GM12801 (cell line): ENCODE results near the gene ABCA7.

Experiments
- CTCF ChIP-seq: IDR thresholded peaks from one replicate; pipeline ENCODE4 v1.5.1; 2011; ENCODE audit warnings: control low read depth; ENCODE audit not compliant: insufficient read length; ENCODE audit errors: extremely low read depth

Gene ABCA7

GRCh38 chr19:1063030-1063908 lies 23.4 kb downstream of the ABCA7 start:
- TF ChIP-seq CTCF, result no peak

- TF ChIP-seq CTCF, result no peak
Measured at GRCh38 chr19:1063909-1064660, 24.2 kb downstream of the ABCA7 start.

GRCh38 chr19:1064661-1065605 lies 25.0 kb downstream of the ABCA7 start:
- TF ChIP-seq CTCF, result no peak

- TF ChIP-seq CTCF, result no peak
Measured at GRCh38 chr19:1065606-1066109, 25.8 kb downstream of the ABCA7 start.

GRCh38 chr19:1066251-1066747 lies 26.4 kb downstream of the ABCA7 start:
- TF ChIP-seq CTCF, result no peak

GRCh38 chr19:1066748-1067340 lies 26.9 kb downstream of the ABCA7 start, which contains the start of gene ARHGAP45:
ARHGAP45 (plus strand) TSS chr19:1067167; CDS start chr19:1067406, 239 bp downstream.
- no peak for TF ChIP-seq CTCF
